Activated CD8-positive, alpha-beta T cell treated with anti-CD3 and anti-CD28 coated beads for 36 hours (primary cell): ENCODE measurements around the gene NRP1. TPM values are rescaled to one million over a fixed set of nuclear protein-coding genes. Genes with fewer than 3 reads are reported as not detected.

Source experiments
- ATAC-seq: fragments of 200-7000 bp; cut with Tn5 transposase; one replicate; pipeline ENCODE4 v1.10.0; 2021; ENCODE audit warnings: mild to moderate bottlenecking, moderate library complexity
- CTCF ChIA-PET: fragments of 350-600 bp; sonication (Branson Sonifier 250); formaldehyde crosslinking; loops from one replicate; lab custom pipeline; 2021; ENCODE audit warnings: antibody characterized with exemption; lab: Charles Lee
- POLR2A ChIA-PET: fragments of 350-600 bp; sonication (Branson Sonifier 250); formaldehyde crosslinking; loops from one replicate; lab custom pipeline; 2021; ENCODE audit warnings: antibody characterized with exemption; lab: Charles Lee
- DNase-seq: peaks from one replicate; pipeline ENCODE4 v3.0.0-alpha.2; 2020
- H3K27ac Mint-ChIP-seq: one replicate; pipeline ENCODE4 v1.8.0; 2021; ENCODE audit warnings: mild to moderate bottlenecking, mixed read lengths
- H3K27me3 Mint-ChIP-seq: one replicate; pipeline ENCODE4 v1.8.0; 2021; ENCODE audit warnings: mixed read lengths
- H3K36me3 Mint-ChIP-seq: one replicate; pipeline ENCODE4 v1.8.0; 2021; ENCODE audit warnings: low read depth, mixed read lengths
- H3K4me1 Mint-ChIP-seq: one replicate; pipeline ENCODE4 v1.8.0; 2021; ENCODE audit warnings: low read depth, mixed read lengths
- H3K4me3 Mint-ChIP-seq: one replicate; pipeline ENCODE4 v1.8.0; 2021; ENCODE audit warnings: mild to moderate bottlenecking, moderate library complexity, mixed read lengths
- H3K9me3 Mint-ChIP-seq: one replicate; pipeline ENCODE4 v1.8.0; 2021; ENCODE audit warnings: mixed read lengths
- intact Hi-C: fragments of 100-400 bp; cut with micrococcal nuclease; formaldehyde crosslinking; loops from one replicate; pipeline ENCODE4 v1.10.0; 2022
- total RNA-seq, 2 experiments: library from RNA; stranded (reverse); gene quantifications; one replicate each; pipeline ENCODE4 v1.2.3, GENCODE V29; 2021
- TF ChIP-seq, protein P1 (sequence below): fragments of 200-600 bp; IDR thresholded peaks from one replicate; pipeline ENCODE4 v1.8.0; 2022; ENCODE audit warnings: antibody characterized with exemption, mild to moderate bottlenecking

The NRP1 gene
- total RNA-seq, 2 experiments from 2014 or later: 0.22 to 0.79 TPM

DNA sequence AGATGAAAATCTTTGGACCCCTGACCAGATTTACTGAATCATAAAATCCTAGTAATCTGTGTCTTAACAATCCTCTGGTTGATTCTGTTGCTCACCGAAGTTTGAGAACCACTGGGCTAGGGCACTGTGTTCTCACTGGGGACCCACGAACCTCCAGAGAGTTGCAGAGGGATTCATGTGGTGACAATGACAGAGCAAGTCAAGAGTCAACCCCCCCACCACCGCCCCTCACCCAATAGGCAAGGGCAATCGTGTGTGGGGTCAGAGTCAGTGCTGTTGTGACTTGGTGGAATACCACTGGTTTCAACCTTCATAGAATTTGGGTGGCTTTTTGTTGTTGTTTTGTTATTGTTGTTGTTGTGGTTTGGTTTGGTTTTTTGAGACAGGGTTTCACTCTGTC is 23.5 kb upstream of the NRP1 start:
- DNase-seq (no peak), ATAC-seq (no peak)
- TF ChIP-seq, protein P1, sequence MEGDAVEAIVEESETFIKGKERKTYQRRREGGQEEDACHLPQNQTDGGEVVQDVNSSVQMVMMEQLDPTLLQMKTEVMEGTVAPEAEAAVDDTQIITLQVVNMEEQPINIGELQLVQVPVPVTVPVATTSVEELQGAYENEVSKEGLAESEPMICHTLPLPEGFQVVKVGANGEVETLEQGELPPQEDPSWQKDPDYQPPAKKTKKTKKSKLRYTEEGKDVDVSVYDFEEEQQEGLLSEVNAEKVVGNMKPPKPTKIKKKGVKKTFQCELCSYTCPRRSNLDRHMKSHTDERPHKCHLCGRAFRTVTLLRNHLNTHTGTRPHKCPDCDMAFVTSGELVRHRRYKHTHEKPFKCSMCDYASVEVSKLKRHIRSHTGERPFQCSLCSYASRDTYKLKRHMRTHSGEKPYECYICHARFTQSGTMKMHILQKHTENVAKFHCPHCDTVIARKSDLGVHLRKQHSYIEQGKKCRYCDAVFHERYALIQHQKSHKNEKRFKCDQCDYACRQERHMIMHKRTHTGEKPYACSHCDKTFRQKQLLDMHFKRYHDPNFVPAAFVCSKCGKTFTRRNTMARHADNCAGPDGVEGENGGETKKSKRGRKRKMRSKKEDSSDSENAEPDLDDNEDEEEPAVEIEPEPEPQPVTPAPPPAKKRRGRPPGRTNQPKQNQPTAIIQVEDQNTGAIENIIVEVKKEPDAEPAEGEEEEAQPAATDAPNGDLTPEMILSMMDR: no peak
- Mint-ChIP-seq H3K9me3 (no peaks in the 10 kb centered on the region), H3K27ac (no peak overlapping the region), H3K36me3 (no peaks in the 10 kb centered on the region), H3K4me1 (no peaks in the 10 kb centered on the region), H3K4me3 (no peak overlapping the region), H3K27me3 (peaks cover 11% of the 10 kb centered on the region)
- intact Hi-C loops: no loop called here
- POLR2A ChIA-PET: no interaction called here
- CTCF ChIA-PET: no interaction called here

DNA sequence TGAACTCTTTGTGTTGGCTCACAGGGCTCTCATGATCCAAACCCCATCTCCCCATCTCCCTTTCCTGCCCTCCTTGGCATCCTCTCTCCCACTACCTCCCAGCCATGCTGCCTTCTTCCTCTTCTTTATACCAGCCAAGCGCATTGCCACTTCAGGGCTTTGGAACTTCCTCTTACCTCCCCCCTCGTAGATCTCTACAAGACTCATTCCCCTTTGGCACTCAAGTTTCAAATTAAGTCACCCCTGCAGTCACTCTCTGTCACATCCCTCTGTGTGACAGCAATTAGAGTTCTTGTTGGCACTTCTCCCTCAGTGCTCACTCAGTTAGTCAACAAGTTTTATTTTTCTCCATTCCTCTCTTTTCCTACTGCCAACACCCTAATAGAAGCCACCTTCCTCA is 20.8 kb upstream of the NRP1 start:
- Mint-ChIP-seq H3K36me3 (no peaks in the 10 kb centered on the region), H3K27ac (no peak overlapping the region), H3K27me3 (peaks cover 5% of the 10 kb centered on the region), H3K4me1 (no peaks in the 10 kb centered on the region), H3K9me3 (no peaks in the 10 kb centered on the region), H3K4me3 (no peak overlapping the region)
- ChIA-PET CTCF (no interaction called here), POLR2A (no interaction called here)
- ATAC-seq (no peak), DNase-seq (no peak)
- TF ChIP-seq, protein P1: no peak
- intact Hi-C loops: no loop called here

DNA sequence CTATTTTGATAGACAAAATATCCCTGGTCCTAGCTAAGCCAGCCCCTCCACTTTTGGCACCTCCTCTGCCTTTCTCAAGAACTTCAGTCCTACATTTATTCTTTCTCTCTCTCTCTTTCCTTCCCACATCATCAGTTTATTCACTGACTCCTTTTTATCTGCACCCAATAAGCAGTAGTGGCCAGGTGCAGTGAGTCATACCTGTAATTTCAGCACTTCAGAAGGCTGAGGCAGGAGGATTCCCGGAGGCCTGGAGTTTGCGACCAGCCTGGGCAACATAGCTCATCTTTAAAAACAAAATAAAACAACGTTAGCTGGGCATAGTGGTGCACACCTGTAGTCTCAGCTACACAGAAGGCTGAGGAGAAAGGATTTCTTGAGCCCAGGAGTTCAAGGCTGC is 19.4 kb upstream of the NRP1 start:
- H3K9me3 Mint-ChIP-seq: no peaks in the 10 kb centered on the region
- CTCF ChIA-PET: no interaction called here
- DNase-seq: no peak
- H3K27ac Mint-ChIP-seq: no peak overlapping the region
- ATAC-seq: no peak
- H3K27me3 Mint-ChIP-seq: peaks cover 4% of the 10 kb centered on the region
- TF ChIP-seq, protein P1: no peak
- POLR2A ChIA-PET: no interaction called here
- no peaks in the 10 kb centered on the region for H3K36me3 Mint-ChIP-seq
- H3K4me1 Mint-ChIP-seq: no peaks in the 10 kb centered on the region
- intact Hi-C loops: no loop called here
- no peak overlapping the region for H3K4me3 Mint-ChIP-seq

DNA sequence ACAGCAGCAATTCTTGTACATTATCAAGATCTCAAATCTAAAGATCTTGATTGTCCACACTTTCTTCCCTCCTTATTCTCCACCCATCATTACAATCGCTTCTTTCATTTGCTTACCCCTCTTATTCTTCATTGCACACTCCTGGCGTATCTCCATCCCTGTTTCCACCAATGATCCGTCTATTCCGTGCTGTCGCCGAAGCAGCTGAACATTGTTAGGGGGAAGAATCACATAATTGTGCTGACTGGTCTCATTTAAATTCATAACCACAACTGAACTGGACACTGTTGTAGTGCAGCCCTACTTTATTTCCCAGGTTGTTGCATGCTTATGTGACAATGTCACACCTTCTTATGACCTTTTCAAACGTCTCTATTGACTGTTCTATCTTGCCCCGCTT is 18.9 kb upstream of the NRP1 start:
- intact Hi-C loops: no loop called here
- DNase-seq: no peak
- no peaks in the 10 kb centered on the region for H3K9me3 Mint-ChIP-seq
- H3K36me3 Mint-ChIP-seq: no peaks in the 10 kb centered on the region
- ChIA-PET POLR2A (no interaction called here), CTCF (no interaction called here)
- H3K4me1 Mint-ChIP-seq: no peaks in the 10 kb centered on the region
- no peak for ATAC-seq
- H3K27ac Mint-ChIP-seq: no peak overlapping the region
- TF ChIP-seq, protein P1: no peak
- no peak overlapping the region for H3K4me3 Mint-ChIP-seq
- H3K27me3 Mint-ChIP-seq: peaks cover 4% of the 10 kb centered on the region

DNA sequence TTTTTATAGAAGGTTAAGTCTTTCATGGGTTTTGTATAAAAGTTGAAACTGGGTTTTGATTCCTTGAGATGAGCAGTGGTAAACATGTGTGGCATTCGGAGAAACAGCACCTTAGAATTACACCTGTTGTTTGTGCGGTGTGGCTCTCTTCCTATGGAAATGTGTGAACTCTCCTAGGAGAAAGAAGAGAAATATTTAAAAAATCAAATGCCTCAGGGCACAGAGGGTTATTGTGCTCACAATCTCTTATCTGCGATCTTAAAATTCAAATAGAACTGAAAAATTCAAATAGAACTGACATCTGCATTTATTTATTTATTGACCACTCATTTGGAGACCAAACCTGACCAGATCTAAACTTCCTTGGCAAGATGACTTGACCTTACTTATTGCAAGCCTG is 18.1 kb upstream of the NRP1 start:
- POLR2A ChIA-PET: no interaction called here
- H3K27me3 Mint-ChIP-seq: peaks cover 4% of the 10 kb centered on the region
- CTCF ChIA-PET: no interaction called here
- no peak overlapping the region for H3K4me3 Mint-ChIP-seq
- DNase-seq (no peak), ATAC-seq (no peak)
- no peaks in the 10 kb centered on the region for H3K4me1 Mint-ChIP-seq
- H3K27ac Mint-ChIP-seq: no peak overlapping the region
- TF ChIP-seq, protein P1: no peak
- H3K9me3 Mint-ChIP-seq: no peaks in the 10 kb centered on the region
- H3K36me3 Mint-ChIP-seq: no peaks in the 10 kb centered on the region
- intact Hi-C loops: no loop called here
